HEK293 (cell line): Measurements from ENCODE around the gene GALNT2.
A peak's percentile ranks its signal among the peaks of the same experiment; 100 is the strongest.

Experiments used
- CTCF ChIA-PET: fragments of 350-600 bp; formaldehyde crosslinking; extraction: SDS; loops from one replicate; lab custom pipeline; 2021; ENCODE audit warnings: antibody characterized with exemption; lab: Yijun Ruan, JAX
- POLR2A ChIA-PET: fragments of 300-600 bp; formaldehyde crosslinking; extraction: SDS; loops from one replicate; lab custom pipeline; 2020; ENCODE audit warnings: antibody characterized with exemption, inconsistent platforms; lab: Yijun Ruan, JAX
- H3K27ac ChIP-seq: fragments of 200-500 bp; sonication (Bioruptor generic); 2 replicates; pipeline ENCODE4 v1.5.1; 2014; ENCODE audit warnings: low read depth, low read length, control low read depth, inconsistent platforms; ENCODE audit errors: extremely low read depth
- H3K36me3 ChIP-seq, 2 experiments: fragments of 200-500 bp in 1 of 2; sonication (Bioruptor generic) in 1 of 2; 1 replicate in 1 of 2; 2 replicates in 1 of 2; pipeline ENCODE4 v1.5.1; 2014 to 2017; ENCODE audit warnings: inconsistent platforms in 2 of 2, low read length in 2 of 2; ENCODE audit not compliant: control insufficient read depth in 2 of 2, insufficient read depth in 1 of 2
- H3K4me1 ChIP-seq: fragments of 200-500 bp; sonication (Bioruptor generic); 2 replicates; pipeline ENCODE4 v1.5.1; 2014; ENCODE audit warnings: mild to moderate bottlenecking, low read length, inconsistent platforms; ENCODE audit not compliant: control insufficient read depth, insufficient read depth
- H3K4me3 ChIP-seq: 2 replicates; pipeline ENCODE4 v1.5.1; 2011; ENCODE audit warnings: low read depth, mild to moderate bottlenecking, control low read depth, low read length, moderate library complexity
- H3K9me3 ChIP-seq: fragments of 200-500 bp; sonication (Bioruptor generic); 2 replicates; pipeline ENCODE4 v1.5.1; 2014; ENCODE audit warnings: low read depth, low read length, inconsistent platforms; ENCODE audit not compliant: control insufficient read depth, insufficient read depth
- GLI4 ChIP-seq: fragments of 450-650 bp; formaldehyde crosslinking; IDR thresholded peaks from 2 replicates; pipeline ENCODE4 v1.5.1; 2016; ENCODE audit warnings: missing biosample characterization, missing genetic modification characterization
- GLIS1 ChIP-seq: fragments of 450-650 bp; formaldehyde crosslinking; IDR thresholded peaks from 2 replicates; pipeline ENCODE4 v1.5.1; 2016; ENCODE audit warnings: missing biosample characterization, missing genetic modification characterization
- HOXD13 ChIP-seq: sonication (generic); formaldehyde crosslinking; IDR thresholded peaks from 2 replicates; pipeline ENCODE4 v1.8.0; 2022; ENCODE audit warnings: missing genetic modification reagents, borderline replicate concordance
- KLF8 ChIP-seq: fragments of 450-650 bp; formaldehyde crosslinking; IDR thresholded peaks from 2 replicates; pipeline ENCODE4 v1.5.1; 2016; ENCODE audit warnings: missing biosample characterization, missing genetic modification characterization
- OVOL3 ChIP-seq: fragments of 450-650 bp; formaldehyde crosslinking; IDR thresholded peaks from 2 replicates; pipeline ENCODE4 v1.5.1; 2016; ENCODE audit warnings: missing biosample characterization, missing genetic modification characterization
- SCRT2 ChIP-seq: fragments of 450-650 bp; formaldehyde crosslinking; IDR thresholded peaks from 2 replicates; pipeline ENCODE4 v1.5.1; 2016; ENCODE audit warnings: missing biosample characterization, missing genetic modification characterization
- SP3 ChIP-seq: fragments of 450-650 bp; formaldehyde crosslinking; IDR thresholded peaks from 2 replicates; pipeline ENCODE4 v1.5.1; 2016; ENCODE audit warnings: missing biosample characterization, missing genetic modification characterization
- ZBTB1 ChIP-seq: fragments of 450-650 bp; formaldehyde crosslinking; IDR thresholded peaks from 2 replicates; pipeline ENCODE4 v1.5.1; 2016; ENCODE audit warnings: missing biosample characterization, missing genetic modification characterization
- ZNF169 ChIP-seq: fragments of 450-650 bp; formaldehyde crosslinking; IDR thresholded peaks from 2 replicates; pipeline ENCODE4 v1.5.1; 2016; ENCODE audit warnings: missing biosample characterization, missing genetic modification characterization
- ZNF24 ChIP-seq: fragments of 450-650 bp; formaldehyde crosslinking; IDR thresholded peaks from 2 replicates; pipeline ENCODE4 v1.5.1; 2016; ENCODE audit warnings: missing biosample characterization, missing genetic modification characterization
- ZNF266 ChIP-seq: fragments of 450-650 bp; formaldehyde crosslinking; IDR thresholded peaks from 2 replicates; pipeline ENCODE4 v1.5.1; 2016; ENCODE audit warnings: missing biosample characterization, missing genetic modification characterization, low read depth
- ZNF37A ChIP-seq: fragments of 450-650 bp; IDR thresholded peaks from 2 replicates; pipeline ENCODE4 v1.5.1; 2018; ENCODE audit warnings: missing biosample characterization, missing genetic modification characterization
- ZNF501 ChIP-seq: fragments of 450-650 bp; formaldehyde crosslinking; IDR thresholded peaks from 2 replicates; pipeline ENCODE4 v1.5.1; 2016; ENCODE audit warnings: missing biosample characterization, missing genetic modification characterization
- ZNF544 ChIP-seq: fragments of 450-650 bp; formaldehyde crosslinking; IDR thresholded peaks from 2 replicates; pipeline ENCODE4 v1.5.0; 2017; ENCODE audit warnings: missing biosample characterization, missing genetic modification characterization
- ZNF555 ChIP-seq: fragments of 450-650 bp; formaldehyde crosslinking; conservative IDR thresholded peaks from 2 replicates; pipeline ENCODE4 v1.5.1; 2017; ENCODE audit warnings: missing biosample characterization, mild to moderate bottlenecking, missing genetic modification characterization, inconsistent platforms
- ZNF600 ChIP-seq: fragments of 450-650 bp; formaldehyde crosslinking; IDR thresholded peaks from 2 replicates; pipeline ENCODE4 v1.5.1; 2016; ENCODE audit warnings: missing biosample characterization, missing genetic modification characterization
- ZNF626 ChIP-seq: fragments of 450-650 bp; sonication (Bioruptor Pico); formaldehyde crosslinking; IDR thresholded peaks from 2 replicates; pipeline ENCODE4 v1.5.1; 2018; ENCODE audit warnings: missing biosample characterization, missing genetic modification characterization, inconsistent platforms
- ZNF660 ChIP-seq: fragments of 450-650 bp; IDR thresholded peaks from 2 replicates; pipeline ENCODE4 v1.5.1; 2018; ENCODE audit warnings: missing biosample characterization, mild to moderate bottlenecking, missing genetic modification characterization
- ZNF664 ChIP-seq: fragments of 450-650 bp; formaldehyde crosslinking; IDR thresholded peaks from 2 replicates; pipeline ENCODE4 v1.5.1; 2016; ENCODE audit warnings: missing biosample characterization, missing genetic modification characterization
- ZNF747 ChIP-seq: fragments of 450-650 bp; formaldehyde crosslinking; IDR thresholded peaks from 2 replicates; pipeline ENCODE4 v1.5.1; 2016; ENCODE audit warnings: missing biosample characterization, missing genetic modification characterization
- ZNF777 ChIP-seq: fragments of 450-650 bp; formaldehyde crosslinking; IDR thresholded peaks from 2 replicates; pipeline ENCODE4 v1.5.1; 2017; ENCODE audit warnings: missing biosample characterization, missing genetic modification characterization, borderline replicate concordance
- ZNF837 ChIP-seq: fragments of 450-650 bp; formaldehyde crosslinking; IDR thresholded peaks from 2 replicates; pipeline ENCODE4 v1.5.1; 2016; ENCODE audit warnings: missing biosample characterization, missing genetic modification characterization
- TF ChIP-seq, protein P1 (sequence below): fragments of 450-650 bp; formaldehyde crosslinking; IDR thresholded peaks from 2 replicates; pipeline ENCODE4 v1.5.1; 2016; ENCODE audit warnings: missing biosample characterization, missing genetic modification characterization
- TF ChIP-seq, protein P2 (sequence below): fragments of 450-650 bp; formaldehyde crosslinking; IDR thresholded peaks from 2 replicates; pipeline ENCODE4 v1.5.1; 2016; ENCODE audit warnings: missing biosample characterization, missing genetic modification characterization, borderline replicate concordance
- TF ChIP-seq, protein P3 (sequence below): fragments of 450-650 bp; formaldehyde crosslinking; IDR thresholded peaks from 2 replicates; pipeline ENCODE4 v1.5.1; 2016; ENCODE audit warnings: missing biosample characterization, missing genetic modification characterization
- TF ChIP-seq, protein P4 (sequence below): fragments of 450-650 bp; formaldehyde crosslinking; IDR thresholded peaks from 2 replicates; pipeline ENCODE4 v1.5.1; 2016; ENCODE audit warnings: missing biosample characterization, missing genetic modification characterization

GALNT2 gene

DNA sequence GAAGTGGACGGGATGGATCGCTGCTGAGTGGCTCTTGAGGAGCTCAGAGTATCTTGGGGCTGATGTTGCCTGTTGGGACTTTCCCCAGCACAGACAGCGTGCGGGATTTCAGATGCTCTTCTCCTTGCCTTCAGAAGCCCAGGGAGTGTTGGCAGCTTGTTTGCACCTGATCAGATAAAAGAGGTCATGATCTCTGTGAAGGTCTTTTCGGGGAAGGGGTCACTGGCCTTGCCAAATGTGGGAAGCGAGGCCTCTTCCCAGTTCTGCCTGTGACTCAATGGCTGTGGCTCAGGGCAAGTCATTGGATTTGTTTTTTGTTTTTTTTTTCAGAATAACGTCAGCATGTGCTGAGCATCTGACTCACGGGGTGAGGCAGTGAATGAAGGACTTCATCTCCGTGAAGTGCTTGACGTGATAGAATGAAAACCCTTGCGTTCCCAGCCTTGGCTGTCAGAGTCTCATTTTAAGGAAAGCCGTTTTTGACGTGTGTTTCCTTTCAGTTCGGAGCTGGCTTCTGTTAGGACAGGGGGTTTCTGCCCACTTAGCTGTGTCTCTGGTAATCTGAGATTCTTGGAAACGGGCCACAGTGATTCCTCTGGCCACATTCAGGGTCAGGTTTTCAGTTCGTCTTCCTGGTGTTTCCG lies 46.7 kb downstream of the GALNT2 start (continued):
- TF ChIP-seq, protein P1, sequence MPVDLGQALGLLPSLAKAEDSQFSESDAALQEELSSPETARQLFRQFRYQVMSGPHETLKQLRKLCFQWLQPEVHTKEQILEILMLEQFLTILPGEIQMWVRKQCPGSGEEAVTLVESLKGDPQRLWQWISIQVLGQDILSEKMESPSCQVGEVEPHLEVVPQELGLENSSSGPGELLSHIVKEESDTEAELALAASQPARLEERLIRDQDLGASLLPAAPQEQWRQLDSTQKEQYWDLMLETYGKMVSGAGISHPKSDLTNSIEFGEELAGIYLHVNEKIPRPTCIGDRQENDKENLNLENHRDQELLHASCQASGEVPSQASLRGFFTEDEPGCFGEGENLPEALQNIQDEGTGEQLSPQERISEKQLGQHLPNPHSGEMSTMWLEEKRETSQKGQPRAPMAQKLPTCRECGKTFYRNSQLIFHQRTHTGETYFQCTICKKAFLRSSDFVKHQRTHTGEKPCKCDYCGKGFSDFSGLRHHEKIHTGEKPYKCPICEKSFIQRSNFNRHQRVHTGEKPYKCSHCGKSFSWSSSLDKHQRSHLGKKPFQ = no peak
- TF ChIP-seq ZNF600 (tag by site-specific recombination) (0 out of 2 replicates have a peak, but pooled peaks have one; percentile 52), SCRT2 (no peak), SP3 (tag by site-specific recombination) (no peak), ZNF24 (tag by site-specific recombination) (0 out of 2 replicates have a peak, but pooled peaks have one; percentile 25)

DNA sequence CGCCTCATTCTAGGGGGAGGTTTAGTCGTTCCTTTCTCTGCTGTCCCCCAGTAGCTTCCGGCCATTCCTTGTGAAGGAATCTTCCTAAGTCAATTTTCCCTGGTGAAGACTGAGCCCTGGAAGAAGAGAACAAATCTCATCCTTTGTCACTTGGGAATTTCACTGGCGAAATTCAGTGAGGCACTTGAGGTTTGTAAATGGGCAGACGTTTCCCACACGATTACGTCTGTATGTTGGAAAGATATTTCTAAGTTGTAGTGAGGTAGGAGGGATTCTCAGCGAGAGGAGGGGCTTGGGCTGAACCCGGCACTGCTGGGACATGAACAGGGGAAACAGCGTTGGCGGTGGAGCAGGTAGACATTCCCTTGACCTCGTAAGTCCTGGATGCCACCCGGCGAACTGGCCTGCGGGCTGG lies 47.2 kb downstream of the GALNT2 start:
- POLR2A ChIA-PET = interaction anchor here (0.6 to 0.9 kb wide), 2 partner anchors 29 to 284 kb away, joined by 3 read pairs; no protein-coding TSS in a partner anchor
- TF ChIP-seq ZNF660 (tag by site-specific recombination) = no peak
- TF ChIP-seq ZBTB1 (tag by site-specific recombination) = no peak
- no peak for TF ChIP-seq ZNF266 (tag by site-specific recombination)
- TF ChIP-seq KLF8 (tag by site-specific recombination) = no peak
- TF ChIP-seq, protein P2, sequence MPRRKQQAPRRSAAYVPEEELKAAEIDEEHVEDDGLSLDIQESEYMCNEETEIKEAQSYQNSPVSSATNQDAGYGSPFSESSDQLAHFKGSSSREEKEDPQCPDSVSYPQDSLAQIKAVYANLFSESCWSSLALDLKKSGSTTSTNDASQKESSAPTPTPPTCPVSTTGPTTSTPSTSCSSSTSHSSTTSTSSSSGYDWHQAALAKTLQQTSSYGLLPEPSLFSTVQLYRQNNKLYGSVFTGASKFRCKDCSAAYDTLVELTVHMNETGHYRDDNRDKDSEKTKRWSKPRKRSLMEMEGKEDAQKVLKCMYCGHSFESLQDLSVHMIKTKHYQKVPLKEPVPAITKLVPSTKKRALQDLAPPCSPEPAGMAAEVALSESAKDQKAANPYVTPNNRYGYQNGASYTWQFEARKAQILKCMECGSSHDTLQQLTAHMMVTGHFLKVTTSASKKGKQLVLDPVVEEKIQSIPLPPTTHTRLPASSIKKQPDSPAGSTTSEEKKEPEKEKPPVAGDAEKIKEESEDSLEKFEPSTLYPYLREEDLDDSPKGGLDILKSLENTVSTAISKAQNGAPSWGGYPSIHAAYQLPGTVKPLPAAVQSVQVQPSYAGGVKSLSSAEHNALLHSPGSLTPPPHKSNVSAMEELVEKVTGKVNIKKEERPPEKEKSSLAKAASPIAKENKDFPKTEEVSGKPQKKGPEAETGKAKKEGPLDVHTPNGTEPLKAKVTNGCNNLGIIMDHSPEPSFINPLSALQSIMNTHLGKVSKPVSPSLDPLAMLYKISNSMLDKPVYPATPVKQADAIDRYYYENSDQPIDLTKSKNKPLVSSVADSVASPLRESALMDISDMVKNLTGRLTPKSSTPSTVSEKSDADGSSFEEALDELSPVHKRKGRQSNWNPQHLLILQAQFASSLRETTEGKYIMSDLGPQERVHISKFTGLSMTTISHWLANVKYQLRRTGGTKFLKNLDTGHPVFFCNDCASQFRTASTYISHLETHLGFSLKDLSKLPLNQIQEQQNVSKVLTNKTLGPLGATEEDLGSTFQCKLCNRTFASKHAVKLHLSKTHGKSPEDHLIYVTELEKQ (tag by site-specific recombination) = no peak
- TF ChIP-seq, protein P3, sequence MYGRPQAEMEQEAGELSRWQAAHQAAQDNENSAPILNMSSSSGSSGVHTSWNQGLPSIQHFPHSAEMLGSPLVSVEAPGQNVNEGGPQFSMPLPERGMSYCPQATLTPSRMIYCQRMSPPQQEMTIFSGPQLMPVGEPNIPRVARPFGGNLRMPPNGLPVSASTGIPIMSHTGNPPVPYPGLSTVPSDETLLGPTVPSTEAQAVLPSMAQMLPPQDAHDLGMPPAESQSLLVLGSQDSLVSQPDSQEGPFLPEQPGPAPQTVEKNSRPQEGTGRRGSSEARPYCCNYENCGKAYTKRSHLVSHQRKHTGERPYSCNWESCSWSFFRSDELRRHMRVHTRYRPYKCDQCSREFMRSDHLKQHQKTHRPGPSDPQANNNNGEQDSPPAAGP (tag by site-specific recombination) = no peak
- TF ChIP-seq ZNF626 (tag by site-specific recombination) = no peak
- TF ChIP-seq ZNF664 (tag by site-specific recombination) = no peak
- TF ChIP-seq ZNF544 (tag by site-specific recombination) = no peak
- no peak for TF ChIP-seq ZNF837 (tag by site-specific recombination)

DNA sequence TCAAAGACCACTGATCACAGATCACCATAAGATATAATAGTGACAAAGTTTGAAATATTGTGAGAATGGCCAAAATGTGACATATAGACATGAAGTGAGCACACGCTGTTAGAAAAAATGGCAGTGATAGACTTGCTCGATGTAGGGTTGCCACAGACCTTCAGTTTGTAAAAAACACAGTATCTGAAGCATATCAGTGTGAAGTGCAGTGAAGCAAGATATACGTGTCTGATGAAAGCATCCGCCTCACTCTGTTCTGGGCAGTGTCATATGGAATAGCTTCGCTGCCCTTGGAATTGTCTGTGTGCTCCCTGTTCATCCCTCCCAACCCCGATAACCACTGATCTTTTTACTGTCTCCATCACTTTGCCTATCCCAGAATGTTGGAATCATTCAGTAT lies 50.7 kb downstream of the GALNT2 start:
- Histone ChIP-seq H3K4me1 (peaks cover 10% of the 10 kb centered on the region), H3K36me3 (no peaks in the 10 kb centered on the region), H3K4me3 (no peak overlapping the region), H3K9me3 (no peaks in the 10 kb centered on the region), H3K27ac (no peak overlapping the region)
- ChIA-PET POLR2A (no interaction called here), CTCF (no interaction called here)
- TF ChIP-seq ZNF747 (no peak), ZNF555 (no peak), GLI4 (tag by site-specific recombination) (no peak), SCRT2 (no peak), ZNF777 (no peak), ZNF501 (tag by site-specific recombination) (no peak), ZNF37A (no peak), HOXD13 (CRISPR knock-in tag) (no peak), OVOL3 (no peak), GLIS1 (tag by site-specific recombination) (no peak), ZNF169 (tag by site-specific recombination) (no peak)
- TF ChIP-seq, protein P4, sequence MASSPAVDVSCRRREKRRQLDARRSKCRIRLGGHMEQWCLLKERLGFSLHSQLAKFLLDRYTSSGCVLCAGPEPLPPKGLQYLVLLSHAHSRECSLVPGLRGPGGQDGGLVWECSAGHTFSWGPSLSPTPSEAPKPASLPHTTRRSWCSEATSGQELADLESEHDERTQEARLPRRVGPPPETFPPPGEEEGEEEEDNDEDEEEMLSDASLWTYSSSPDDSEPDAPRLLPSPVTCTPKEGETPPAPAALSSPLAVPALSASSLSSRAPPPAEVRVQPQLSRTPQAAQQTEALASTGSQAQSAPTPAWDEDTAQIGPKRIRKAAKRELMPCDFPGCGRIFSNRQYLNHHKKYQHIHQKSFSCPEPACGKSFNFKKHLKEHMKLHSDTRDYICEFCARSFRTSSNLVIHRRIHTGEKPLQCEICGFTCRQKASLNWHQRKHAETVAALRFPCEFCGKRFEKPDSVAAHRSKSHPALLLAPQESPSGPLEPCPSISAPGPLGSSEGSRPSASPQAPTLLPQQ = no peak

More for the DNA sequence above, 47.2 kb downstream of the GALNT2 start:
- no peaks in the 10 kb centered on the region for H3K36me3 ChIP-seq
- H3K4me1 ChIP-seq = peaks cover 10% of the 10 kb centered on the region
- CTCF ChIA-PET = interaction anchor here (1.4 kb wide), 1 partner anchor 101 kb away, joined by 4 read pairs; no protein-coding TSS in a partner anchor
- H3K27ac ChIP-seq = no peak overlapping the region
- no peak overlapping the region for H3K4me3 ChIP-seq
- H3K9me3 ChIP-seq = no peaks in the 10 kb centered on the region
